Stimulated activated effector memory CD8-positive, alpha-beta T cell treated with anti-CD3 and anti-CD28 coated beads, Interleukin-12 subunit alpha, Interleukin-12 subunit beta, amount 100 ng/mL, for 72 hours (primary cell): ENCODE results near the gene NAT8.
"Not testable (repeated sequence)": the region's sequence is repeated elsewhere in the genome, so short reads cannot be mapped to it uniquely, and the experiment has no call there.

Source experiments
- ATAC-seq: fragments of 150-1000 bp; cut with Tn5 transposase; 2 replicates; pipeline ENCODE4 v1.10.0; 2021
- DNase-seq, 2 donors: peaks; one replicate each; pipeline ENCODE4 v3.0.0; 2021 to 2022; ENCODE audit warnings: low spot score in 2 of 2
- H3K27ac Mint-ChIP-seq: one replicate; pipeline ENCODE4 v1.8.0; 2022; ENCODE audit warnings: mild to moderate bottlenecking, mixed read lengths
- H3K36me3 Mint-ChIP-seq: one replicate; pipeline ENCODE4 v1.8.0; 2022; ENCODE audit warnings: mild to moderate bottlenecking, mixed read lengths
- H3K4me1 Mint-ChIP-seq: one replicate; pipeline ENCODE4 v1.8.0; 2022; ENCODE audit warnings: mixed read lengths
- H3K4me3 Mint-ChIP-seq: one replicate; pipeline ENCODE4 v1.8.0; 2022; ENCODE audit warnings: mild to moderate bottlenecking, mixed read lengths
- H3K9me3 Mint-ChIP-seq: one replicate; pipeline ENCODE4 v1.8.0; 2022; ENCODE audit warnings: mixed read lengths

Gene NAT8

DNA sequence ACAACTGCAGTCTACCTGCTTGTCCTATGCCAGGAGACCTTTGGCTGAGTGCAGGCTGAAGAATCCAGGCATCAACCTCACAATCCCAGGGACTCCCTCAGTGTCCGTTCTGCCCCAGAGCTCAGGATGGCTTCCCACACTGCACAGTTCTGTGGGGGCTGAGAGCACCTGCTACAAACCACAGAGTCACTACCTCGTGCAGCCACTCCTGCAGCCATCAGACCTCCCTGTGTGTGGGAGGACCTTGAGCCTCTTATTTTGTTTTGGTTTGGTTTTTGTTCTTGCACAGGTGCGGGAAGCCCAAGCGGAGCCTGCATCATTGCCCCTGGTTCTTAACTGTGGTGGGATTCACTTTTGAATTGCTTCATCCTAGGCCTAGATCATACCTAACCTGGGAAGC is 31.0 kb downstream of the NAT8 start:
- no peak overlapping the region for H3K4me3 Mint-ChIP-seq
- no peaks in the 10 kb centered on the region for H3K4me1 Mint-ChIP-seq
- no peaks in the 10 kb centered on the region for H3K36me3 Mint-ChIP-seq
- no peak for DNase-seq
- no peak overlapping the region for H3K27ac Mint-ChIP-seq
- no peaks in the 10 kb centered on the region for H3K9me3 Mint-ChIP-seq
- ATAC-seq = no peak

DNA sequence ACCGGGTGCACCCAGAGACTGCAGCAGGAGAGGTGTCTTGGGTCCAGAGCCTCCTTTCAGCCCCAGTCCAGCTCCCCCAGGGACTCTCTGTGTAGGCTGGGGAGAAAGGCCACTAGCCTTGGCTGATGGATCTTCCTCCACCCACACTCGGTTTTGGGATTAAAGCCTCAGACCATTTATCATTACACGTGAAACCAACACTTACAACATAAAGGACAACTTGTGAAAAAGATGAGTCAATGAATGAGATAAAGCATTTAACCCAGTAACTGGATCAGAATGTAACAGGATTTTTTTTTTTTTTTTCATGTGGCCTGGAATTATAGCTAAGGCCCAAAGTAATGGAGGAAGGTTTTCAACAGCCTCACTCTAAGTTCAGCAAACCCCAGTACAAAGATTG is 32.1 kb downstream of the NAT8 start:
- Mint-ChIP-seq H3K4me1 (no peaks in the 10 kb centered on the region), H3K27ac (no peak overlapping the region), H3K4me3 (no peak overlapping the region), H3K36me3 (no peaks in the 10 kb centered on the region), H3K9me3 (no peaks in the 10 kb centered on the region)
- ATAC-seq (no peak), DNase-seq (no peak)

DNA sequence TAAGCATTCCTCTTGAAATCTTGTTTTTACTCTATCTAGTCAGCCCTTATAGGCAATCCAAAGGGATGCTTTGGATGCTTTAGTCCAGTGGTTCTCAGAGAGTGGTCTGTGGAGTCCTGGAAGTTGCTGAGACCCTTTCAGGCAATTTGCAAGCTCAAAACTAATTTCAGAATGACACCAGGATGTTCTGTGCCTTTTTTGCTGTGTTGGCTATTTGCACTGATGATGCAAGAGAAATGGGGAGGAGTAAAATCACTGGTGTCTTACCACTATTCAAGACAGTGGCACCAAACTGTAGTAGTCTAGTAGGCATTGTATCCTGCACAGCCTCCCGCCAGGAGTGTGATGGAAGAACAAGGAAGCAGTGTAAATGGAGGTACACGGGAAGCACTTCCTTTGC is 37.6 kb downstream of the NAT8 start:
- not testable (repeated sequence) for H3K9me3 Mint-ChIP-seq, H3K4me1 Mint-ChIP-seq, ATAC-seq, DNase-seq, H3K4me3 Mint-ChIP-seq, H3K27ac Mint-ChIP-seq
- H3K36me3 Mint-ChIP-seq = peaks cover 21% of the 10 kb centered on the region

DNA sequence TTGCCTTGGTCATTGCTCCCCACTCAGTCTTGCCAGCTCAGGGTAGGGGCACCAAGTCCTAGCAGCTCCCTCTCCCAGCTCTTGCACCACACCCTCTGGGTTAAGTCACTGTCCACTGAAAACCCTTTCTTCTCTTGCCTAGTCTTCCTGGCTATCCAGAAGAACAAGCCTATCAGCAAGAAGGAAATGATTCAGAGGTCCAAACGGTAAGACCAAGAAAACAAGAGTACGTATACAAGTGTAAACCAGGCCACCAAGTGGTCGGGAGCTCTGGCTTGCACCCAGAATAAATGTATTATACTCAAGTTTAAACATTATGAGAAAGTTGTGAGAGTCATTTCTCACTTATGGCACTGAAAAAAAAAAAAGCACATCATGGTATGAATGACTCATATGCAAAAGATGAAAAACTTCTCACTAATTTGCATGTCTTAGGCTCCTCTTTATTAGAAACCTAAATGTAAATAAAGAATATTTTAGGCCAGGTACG is 39.1 kb downstream of the NAT8 start:
- not testable (repeated sequence) for H3K4me1 Mint-ChIP-seq, H3K9me3 Mint-ChIP-seq, H3K4me3 Mint-ChIP-seq, DNase-seq
- H3K27ac Mint-ChIP-seq = peak overlapping the region; percentile 10
- ATAC-seq = peak; percentile 92
- H3K36me3 Mint-ChIP-seq = peaks cover 21% of the 10 kb centered on the region

DNA sequence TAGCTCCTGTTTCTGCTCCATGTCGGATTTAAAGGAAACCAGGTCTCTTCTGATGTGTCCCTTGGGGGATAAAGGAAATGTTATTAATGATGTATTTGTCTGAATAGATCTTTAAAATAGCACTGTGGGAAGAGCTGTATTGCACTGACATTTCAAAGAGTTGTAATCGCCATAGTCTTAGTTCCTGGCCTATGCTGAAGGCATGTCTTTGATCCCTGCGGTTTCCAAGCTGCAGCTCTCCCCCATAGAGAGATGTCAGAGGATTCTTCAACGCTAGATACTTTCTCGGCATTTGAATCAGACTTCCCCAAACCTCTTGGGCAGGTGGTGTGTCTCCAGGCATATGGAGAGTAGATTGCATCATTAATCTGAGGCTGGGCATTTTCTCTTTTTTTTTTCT is 40.4 kb downstream of the NAT8 start:
- Mint-ChIP-seq H3K36me3 (peaks cover 21% of the 10 kb centered on the region), H3K27ac (no peak overlapping the region), H3K4me1 (peaks cover 5% of the 10 kb centered on the region), H3K4me3 (no peak overlapping the region), H3K9me3 (no peaks in the 10 kb centered on the region)
- ATAC-seq (no peak), DNase-seq (no peak)

DNA sequence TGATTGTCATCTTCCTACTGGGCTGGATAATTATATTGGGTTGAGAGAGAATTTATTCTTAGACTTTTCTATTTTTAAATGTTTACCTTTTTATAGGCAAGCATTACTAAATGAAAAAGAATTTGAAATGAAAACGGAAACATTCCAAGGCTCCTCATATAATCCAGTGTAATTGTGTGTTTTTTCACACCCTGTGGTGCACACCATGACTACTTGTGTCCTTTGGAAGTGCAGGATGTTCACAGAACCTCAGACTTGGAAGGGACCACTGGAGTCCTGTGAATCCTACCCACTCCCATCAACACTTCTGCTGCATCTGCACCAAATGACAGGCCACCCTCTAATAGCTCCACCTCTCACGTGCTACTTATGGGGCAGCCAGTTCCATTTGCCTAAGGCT is 48.0 kb downstream of the NAT8 start:
- Mint-ChIP-seq H3K4me3 (no peak overlapping the region), H3K9me3 (no peaks in the 10 kb centered on the region), H3K4me1 (no peaks in the 10 kb centered on the region), H3K36me3 (no peaks in the 10 kb centered on the region), H3K27ac (no peak overlapping the region)
- ATAC-seq = no peak
- DNase-seq = no peak

DNA sequence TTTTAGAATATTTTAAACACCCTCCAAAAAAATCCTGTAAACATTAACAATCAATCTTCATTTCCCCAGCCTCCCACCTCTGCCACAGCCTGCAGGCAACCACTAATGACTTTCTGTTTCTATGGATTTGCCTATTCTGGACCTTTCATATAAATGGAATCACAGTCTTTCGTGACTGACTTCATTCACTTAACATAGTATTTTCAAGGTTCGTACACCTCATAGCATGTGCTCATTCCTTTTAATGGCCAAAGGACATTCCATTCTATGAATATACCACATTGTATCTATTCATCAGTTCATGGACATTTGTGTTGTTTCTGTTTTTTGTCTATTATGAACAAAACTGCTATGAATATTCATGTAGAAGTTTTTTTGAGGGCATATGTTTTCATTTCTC is 48.5 kb downstream of the NAT8 start:
- H3K27ac Mint-ChIP-seq = no peak overlapping the region
- H3K36me3 Mint-ChIP-seq = no peaks in the 10 kb centered on the region
- DNase-seq (no peak), ATAC-seq (no peak)
- no peak overlapping the region for H3K4me3 Mint-ChIP-seq
- no peaks in the 10 kb centered on the region for H3K9me3 Mint-ChIP-seq
- H3K4me1 Mint-ChIP-seq = no peaks in the 10 kb centered on the region
